Measurements from ENCODE around the gene PRSS27.
A peak's percentile ranks its signal among the peaks of the same experiment; 100 is the strongest.

Gene PRSS27

DNA sequence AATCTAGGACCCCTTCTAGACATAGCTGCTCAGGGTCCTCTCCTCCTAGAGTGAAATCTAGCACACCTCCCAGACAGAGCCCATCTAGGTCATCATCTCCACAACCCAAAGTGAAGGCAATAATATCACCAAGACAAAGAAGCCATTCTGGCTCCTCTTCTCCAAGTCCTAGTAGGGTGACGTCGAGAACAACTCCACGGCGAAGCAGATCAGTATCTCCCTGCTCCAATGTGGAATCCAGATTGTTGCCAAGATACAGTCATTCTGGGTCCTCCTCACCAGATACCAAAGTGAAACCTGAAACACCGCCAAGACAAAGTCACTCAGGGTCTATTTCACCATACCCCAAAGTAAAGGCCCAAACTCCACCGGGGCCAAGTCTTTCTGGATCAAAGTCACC is 43.1 kb upstream of the PRSS27 start:
- peaks cover 100% of the 10 kb centered on the region for H3K36me3 ChIP-seq (ENCODE audit: control insufficient read depth, insufficient read depth, low read length)
- no peaks in the 10 kb centered on the region for H3K27me3 ChIP-seq (replicated peaks; ENCODE audit: control insufficient read depth, insufficient read depth, low read length, poor library complexity, severe bottlenecking)
- H3K4me3 ChIP-seq (ENCODE audit: insufficient read depth, low read depth, low read length, poor library complexity, severe bottlenecking): no peak overlapping the region

DNA sequence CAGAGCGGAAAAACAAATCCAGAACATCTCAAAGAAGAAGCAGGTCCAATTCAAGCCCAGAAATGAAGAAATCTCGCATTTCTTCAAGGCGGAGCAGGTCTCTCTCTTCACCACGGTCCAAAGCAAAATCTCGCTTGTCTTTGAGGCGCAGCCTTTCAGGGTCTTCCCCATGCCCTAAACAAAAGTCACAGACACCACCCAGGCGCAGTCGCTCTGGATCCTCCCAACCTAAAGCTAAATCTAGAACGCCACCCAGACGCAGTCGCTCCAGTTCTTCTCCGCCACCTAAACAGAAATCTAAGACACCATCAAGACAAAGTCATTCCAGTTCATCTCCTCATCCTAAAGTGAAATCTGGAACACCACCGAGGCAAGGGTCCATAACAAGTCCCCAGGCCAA is 42.7 kb upstream of the PRSS27 start:
- Histone ChIP-seq H3K4me3 (ENCODE audit: insufficient read depth, low read depth, low read length, poor library complexity, severe bottlenecking) (no peak overlapping the region), H3K36me3 (ENCODE audit: control insufficient read depth, insufficient read depth, low read length) (peaks cover 100% of the 10 kb centered on the region), H3K27me3 (replicated peaks; ENCODE audit: control insufficient read depth, insufficient read depth, low read length, poor library complexity, severe bottlenecking) (no peaks in the 10 kb centered on the region), H3K27ac (ENCODE audit: insufficient read depth, low read length, poor library complexity, severe bottlenecking) (no peak overlapping the region), H3K4me1 (ENCODE audit: control insufficient read depth, insufficient read depth, low read length, poor library complexity, severe bottlenecking) (no peaks in the 10 kb centered on the region), H3K9me3 (ENCODE audit: control insufficient read depth, low read length) (no peaks in the 10 kb centered on the region)
- no peak for DNase-seq

More for the DNA sequence above, 43.1 kb upstream of the PRSS27 start:
- H3K27ac ChIP-seq (ENCODE audit: insufficient read depth, low read length, poor library complexity, severe bottlenecking): no peak overlapping the region
- H3K4me1 ChIP-seq (ENCODE audit: control insufficient read depth, insufficient read depth, low read length, poor library complexity, severe bottlenecking): no peaks in the 10 kb centered on the region
- no peak for DNase-seq
- no peaks in the 10 kb centered on the region for H3K9me3 ChIP-seq (ENCODE audit: control insufficient read depth, low read length)

DNA sequence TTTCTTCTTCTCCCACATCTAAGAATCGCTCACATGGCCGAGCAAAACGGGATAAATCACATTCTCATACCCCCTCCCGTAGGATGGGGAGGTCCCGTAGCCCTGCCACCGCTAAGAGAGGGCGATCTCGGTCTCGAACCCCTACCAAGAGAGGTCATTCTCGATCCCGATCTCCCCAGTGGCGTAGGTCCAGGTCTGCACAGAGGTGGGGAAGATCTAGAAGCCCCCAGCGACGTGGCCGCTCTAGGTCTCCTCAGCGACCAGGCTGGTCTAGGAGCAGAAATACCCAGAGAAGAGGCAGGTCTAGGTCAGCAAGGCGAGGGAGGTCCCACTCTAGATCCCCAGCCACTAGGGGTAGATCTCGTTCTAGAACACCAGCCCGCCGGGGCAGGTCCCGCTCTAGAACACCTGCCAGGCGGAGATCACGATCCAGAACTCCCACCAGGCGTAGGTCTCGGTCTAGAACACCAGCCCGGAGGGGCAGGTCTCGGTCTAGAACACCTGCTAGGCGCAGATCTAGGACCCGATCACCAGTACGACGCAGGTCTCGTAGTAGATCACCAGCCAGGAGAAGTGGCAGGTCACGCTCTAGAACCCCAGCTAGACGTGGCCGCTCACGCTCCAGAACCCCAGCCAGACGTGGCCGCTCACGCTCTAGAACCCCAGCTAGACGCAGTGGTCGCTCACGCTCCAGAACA is 42.0 kb upstream of the PRSS27 start:
- Histone ChIP-seq H3K9me3 (ENCODE audit: control insufficient read depth, low read length) (no peaks in the 10 kb centered on the region), H3K4me1 (ENCODE audit: control insufficient read depth, insufficient read depth, low read length, poor library complexity, severe bottlenecking) (no peaks in the 10 kb centered on the region), H3K4me3 (ENCODE audit: insufficient read depth, low read depth, low read length, poor library complexity, severe bottlenecking) (no peak overlapping the region), H3K27me3 (replicated peaks; ENCODE audit: control insufficient read depth, insufficient read depth, low read length, poor library complexity, severe bottlenecking) (no peaks in the 10 kb centered on the region), H3K36me3 (ENCODE audit: control insufficient read depth, insufficient read depth, low read length) (peaks cover 100% of the 10 kb centered on the region), H3K27ac (ENCODE audit: insufficient read depth, low read length, poor library complexity, severe bottlenecking) (no peak overlapping the region)
- DNase-seq: no peak

GRCh38 chr16:2761472-2761871 is 41.4 kb upstream of the PRSS27 start:
- DNase-seq: no peak
- Histone ChIP-seq H3K36me3 (ENCODE audit: control insufficient read depth, insufficient read depth, low read length) (peaks cover 99% of the 10 kb centered on the region), H3K27ac (ENCODE audit: insufficient read depth, low read length, poor library complexity, severe bottlenecking) (no peak overlapping the region), H3K4me1 (ENCODE audit: control insufficient read depth, insufficient read depth, low read length, poor library complexity, severe bottlenecking) (no peaks in the 10 kb centered on the region), H3K27me3 (replicated peaks; ENCODE audit: control insufficient read depth, insufficient read depth, low read length, poor library complexity, severe bottlenecking) (no peaks in the 10 kb centered on the region), H3K9me3 (ENCODE audit: control insufficient read depth, low read length) (no peaks in the 10 kb centered on the region), H3K4me3 (ENCODE audit: insufficient read depth, low read depth, low read length, poor library complexity, severe bottlenecking) (no peak overlapping the region)

DNA sequence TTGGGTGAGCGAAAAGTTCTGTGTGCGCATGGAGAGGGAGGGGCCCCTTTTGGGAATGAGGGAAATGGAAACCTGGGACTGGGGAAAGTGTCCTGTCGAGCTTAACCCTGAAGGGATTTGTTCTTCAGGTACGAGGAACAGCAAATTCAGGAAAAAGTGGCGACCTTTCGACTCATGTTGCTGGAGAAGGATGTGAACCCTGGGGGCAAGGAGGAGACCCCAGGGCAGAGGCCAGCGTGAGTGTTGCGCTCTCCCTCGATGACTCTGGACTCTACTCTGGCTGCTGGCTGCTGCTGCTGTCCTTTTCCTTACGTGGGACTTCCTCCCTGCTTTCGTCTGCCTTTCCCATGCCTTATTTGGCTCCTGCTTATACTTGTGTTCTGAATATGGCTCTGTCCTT is 37.3 kb upstream of the PRSS27 start:
- H3K4me1 ChIP-seq (ENCODE audit: control insufficient read depth, insufficient read depth, low read length, poor library complexity, severe bottlenecking): peaks cover 19% of the 10 kb centered on the region
- no peaks in the 10 kb centered on the region for H3K9me3 ChIP-seq (ENCODE audit: control insufficient read depth, low read length)
- H3K4me3 ChIP-seq (ENCODE audit: insufficient read depth, low read depth, low read length, poor library complexity, severe bottlenecking): no peak overlapping the region
- peaks cover 58% of the 10 kb centered on the region for H3K36me3 ChIP-seq (ENCODE audit: control insufficient read depth, insufficient read depth, low read length)
- no peak overlapping the region for H3K27ac ChIP-seq (ENCODE audit: insufficient read depth, low read length, poor library complexity, severe bottlenecking)
- no peaks in the 10 kb centered on the region for H3K27me3 ChIP-seq (replicated peaks; ENCODE audit: control insufficient read depth, insufficient read depth, low read length, poor library complexity, severe bottlenecking)
- DNase-seq: no peak

DNA sequence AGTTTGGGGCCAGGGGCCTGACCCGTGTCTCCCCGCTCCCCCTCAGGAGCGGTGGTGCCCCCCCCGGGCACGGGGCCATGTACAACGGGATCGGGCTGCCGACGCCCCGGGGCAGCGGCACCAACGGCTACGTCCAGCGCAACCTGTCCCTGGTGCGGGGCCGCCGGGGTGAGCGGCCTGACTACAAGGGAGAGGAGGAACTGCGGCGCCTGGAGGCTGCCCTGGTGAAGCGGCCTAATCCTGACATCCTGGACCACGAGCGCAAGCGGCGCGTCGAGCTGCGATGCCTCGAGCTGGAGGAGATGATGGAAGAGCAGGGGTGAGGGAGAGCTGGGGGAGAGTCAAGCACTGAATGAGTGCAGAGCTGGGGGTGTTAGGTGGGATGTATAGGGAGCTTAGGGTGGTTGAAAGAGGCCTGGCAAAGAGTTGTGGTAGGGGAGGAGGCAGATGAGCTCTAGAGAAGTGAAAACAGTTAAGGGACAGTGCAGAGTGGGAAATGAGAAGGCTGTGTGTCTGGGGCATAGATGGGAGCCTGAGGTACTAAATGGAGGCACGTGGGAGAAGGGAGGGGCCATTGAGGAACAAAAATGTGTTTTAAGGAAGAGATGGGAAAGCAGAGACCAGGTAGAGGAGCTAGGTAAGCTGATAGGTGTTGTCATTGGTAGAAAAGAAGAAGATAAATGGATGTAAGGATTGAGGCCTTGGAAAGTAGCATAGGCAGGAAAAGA is 36.4 kb upstream of the PRSS27 start:
- H3K27me3 ChIP-seq (replicated peaks; ENCODE audit: control insufficient read depth, insufficient read depth, low read length, poor library complexity, severe bottlenecking): no peaks in the 10 kb centered on the region
- H3K4me1 ChIP-seq (ENCODE audit: control insufficient read depth, insufficient read depth, low read length, poor library complexity, severe bottlenecking): peaks cover 22% of the 10 kb centered on the region
- no peaks in the 10 kb centered on the region for H3K9me3 ChIP-seq (ENCODE audit: control insufficient read depth, low read length)
- no peak for DNase-seq
- no peak overlapping the region for H3K27ac ChIP-seq (ENCODE audit: insufficient read depth, low read length, poor library complexity, severe bottlenecking)
- no peak overlapping the region for H3K4me3 ChIP-seq (ENCODE audit: insufficient read depth, low read depth, low read length, poor library complexity, severe bottlenecking)
- H3K36me3 ChIP-seq (ENCODE audit: control insufficient read depth, insufficient read depth, low read length): peaks cover 49% of the 10 kb centered on the region

- peak overlapping the region; percentile 98 for H3K27ac ChIP-seq (ENCODE audit: insufficient read depth, low read length, poor library complexity, severe bottlenecking)
- peaks cover 22% of the 10 kb centered on the region for H3K4me1 ChIP-seq (ENCODE audit: control insufficient read depth, insufficient read depth, low read length, poor library complexity, severe bottlenecking)
- no peak for DNase-seq
- H3K36me3 ChIP-seq (ENCODE audit: control insufficient read depth, insufficient read depth, low read length): peaks cover 36% of the 10 kb centered on the region
- H3K4me3 ChIP-seq (ENCODE audit: insufficient read depth, low read depth, low read length, poor library complexity, severe bottlenecking): no peak overlapping the region
- no peaks in the 10 kb centered on the region for H3K9me3 ChIP-seq (ENCODE audit: control insufficient read depth, low read length)
- H3K27me3 ChIP-seq (replicated peaks; ENCODE audit: control insufficient read depth, insufficient read depth, low read length, poor library complexity, severe bottlenecking): no peaks in the 10 kb centered on the region
Observed at GRCh38 chr16:2755158-2755557, 35.1 kb upstream of the PRSS27 start.

DNA sequence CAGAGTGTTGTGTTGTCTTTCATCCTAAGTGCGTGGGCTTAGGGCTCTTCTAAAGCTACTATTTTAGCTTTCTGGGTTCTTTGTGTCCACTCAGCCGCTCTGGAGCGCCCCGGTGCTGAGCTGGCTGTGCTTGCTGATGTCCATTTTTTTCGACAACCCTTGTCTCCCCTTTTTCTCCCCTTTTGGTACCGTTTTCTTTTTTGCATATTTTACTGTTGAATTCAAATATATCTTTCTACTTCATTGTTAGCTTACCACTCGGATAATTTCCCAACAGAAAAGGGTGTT is 33.7 kb upstream of the PRSS27 start:
- peaks cover 21% of the 10 kb centered on the region for H3K36me3 ChIP-seq (ENCODE audit: control insufficient read depth, insufficient read depth, low read length)
- peak overlapping the region; percentile 98 for H3K27ac ChIP-seq (ENCODE audit: insufficient read depth, low read length, poor library complexity, severe bottlenecking)
- H3K27me3 ChIP-seq (replicated peaks; ENCODE audit: control insufficient read depth, insufficient read depth, low read length, poor library complexity, severe bottlenecking): no peaks in the 10 kb centered on the region
- peaks cover 22% of the 10 kb centered on the region for H3K4me1 ChIP-seq (ENCODE audit: control insufficient read depth, insufficient read depth, low read length, poor library complexity, severe bottlenecking)
- no peaks in the 10 kb centered on the region for H3K9me3 ChIP-seq (ENCODE audit: control insufficient read depth, low read length)
- DNase-seq: no peak
- H3K4me3 ChIP-seq (ENCODE audit: insufficient read depth, low read depth, low read length, poor library complexity, severe bottlenecking): peak overlapping the region; percentile 80

GRCh38 chr16:2752850-2753732 is 33.1 kb upstream of the PRSS27 start:
- Histone ChIP-seq H3K36me3 (ENCODE audit: control insufficient read depth, insufficient read depth, low read length) (peaks cover 15% of the 10 kb centered on the region), H3K27ac (ENCODE audit: insufficient read depth, low read length, poor library complexity, severe bottlenecking) (peak overlapping the region; percentile 98), H3K9me3 (ENCODE audit: control insufficient read depth, low read length) (no peaks in the 10 kb centered on the region), H3K4me1 (ENCODE audit: control insufficient read depth, insufficient read depth, low read length, poor library complexity, severe bottlenecking) (peaks cover 22% of the 10 kb centered on the region), H3K27me3 (replicated peaks; ENCODE audit: control insufficient read depth, insufficient read depth, low read length, poor library complexity, severe bottlenecking) (no peaks in the 10 kb centered on the region), H3K4me3 (ENCODE audit: insufficient read depth, low read depth, low read length, poor library complexity, severe bottlenecking) (peak overlapping the region; percentile 80)
- peak in 2 of 3 donors; percentile 44 to 59 for DNase-seq

All from effector memory CD4-positive, alpha-beta T cell (primary cell).